ENCODE data around the gene GRIK4. TPM values are rescaled to one million over a fixed set of nuclear protein-coding genes. Genes with fewer than 3 reads are reported as not detected.

The GRIK4 gene
- total RNA-seq, 2 experiments from 2014 or later, result 0.06 TPM; not detected in 1

DNA sequence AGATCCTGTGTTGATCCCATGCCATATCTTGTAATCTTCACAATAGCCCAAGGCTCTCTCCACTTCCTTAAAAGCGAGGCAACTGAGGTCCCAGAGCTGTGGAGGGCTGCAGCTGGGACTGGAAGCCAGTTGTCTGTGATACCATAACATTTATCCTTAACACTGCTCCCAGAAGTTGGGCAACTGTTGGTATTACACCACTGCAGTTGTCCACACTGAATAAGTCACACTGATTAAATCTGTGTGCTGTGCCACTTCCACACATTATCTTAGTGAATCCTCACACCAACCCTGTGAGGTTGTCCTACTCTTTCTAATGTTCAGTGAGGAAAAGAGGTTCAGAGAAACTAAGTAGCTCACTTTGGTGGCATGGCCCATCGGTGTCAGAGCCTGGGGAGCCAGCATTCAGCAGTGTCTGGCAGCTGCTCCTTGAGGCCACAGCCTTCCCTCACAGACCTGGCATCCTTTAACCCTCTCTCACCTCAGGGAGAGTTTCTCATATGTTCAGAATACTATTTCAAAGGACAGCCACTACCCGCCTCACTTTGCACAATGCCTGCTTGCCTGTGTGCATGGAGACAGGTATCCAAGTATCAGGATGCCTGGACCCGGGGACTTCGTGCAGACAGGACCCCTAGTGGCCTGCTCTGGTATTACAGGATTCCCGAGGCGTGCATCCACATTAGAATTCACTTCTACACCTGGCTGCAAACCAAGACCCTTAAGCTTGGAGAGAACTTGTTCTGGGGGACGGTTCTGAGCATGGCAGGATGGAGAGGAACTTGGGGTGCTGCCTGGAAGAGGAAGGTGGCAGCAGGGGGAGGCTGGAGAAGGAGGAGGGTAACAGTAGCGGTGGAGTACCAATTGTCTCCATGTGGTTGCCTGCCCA is 290.5 kb downstream of the GRIK4 start:
- ChIA-PET CTCF (ENCODE audit: unreplicated experiment) (interaction anchor here (0.5 to 1.3 kb wide), 4 partner anchors 87 to 406 kb away, joined by 3 to 10 read pairs (median 4); no protein-coding TSS in a partner anchor), POLR2A (interaction anchor here (0.5 kb wide), 2 partner anchors 130 to 296 kb away, joined by 3 read pairs; no protein-coding TSS in a partner anchor)
- H3K79me2 ChIP-seq (ENCODE audit: insufficient read depth, low read depth, low read length), result no peaks in the 10 kb centered on the region
- no peaks in the 10 kb centered on the region for H3K9me2 ChIP-seq (ENCODE audit: insufficient read depth, low read length)
- no peak overlapping the region for H3K4me3 ChIP-seq (ENCODE audit: low read depth, low read length, poor library complexity, severe bottlenecking)
- peak; percentile 72 for DNase-seq (ENCODE audit: low spot score)
- H3K27ac ChIP-seq (ENCODE audit: low read depth, low read length, poor library complexity, severe bottlenecking), result no peak overlapping the region
- TF ChIP-seq, protein P1, sequence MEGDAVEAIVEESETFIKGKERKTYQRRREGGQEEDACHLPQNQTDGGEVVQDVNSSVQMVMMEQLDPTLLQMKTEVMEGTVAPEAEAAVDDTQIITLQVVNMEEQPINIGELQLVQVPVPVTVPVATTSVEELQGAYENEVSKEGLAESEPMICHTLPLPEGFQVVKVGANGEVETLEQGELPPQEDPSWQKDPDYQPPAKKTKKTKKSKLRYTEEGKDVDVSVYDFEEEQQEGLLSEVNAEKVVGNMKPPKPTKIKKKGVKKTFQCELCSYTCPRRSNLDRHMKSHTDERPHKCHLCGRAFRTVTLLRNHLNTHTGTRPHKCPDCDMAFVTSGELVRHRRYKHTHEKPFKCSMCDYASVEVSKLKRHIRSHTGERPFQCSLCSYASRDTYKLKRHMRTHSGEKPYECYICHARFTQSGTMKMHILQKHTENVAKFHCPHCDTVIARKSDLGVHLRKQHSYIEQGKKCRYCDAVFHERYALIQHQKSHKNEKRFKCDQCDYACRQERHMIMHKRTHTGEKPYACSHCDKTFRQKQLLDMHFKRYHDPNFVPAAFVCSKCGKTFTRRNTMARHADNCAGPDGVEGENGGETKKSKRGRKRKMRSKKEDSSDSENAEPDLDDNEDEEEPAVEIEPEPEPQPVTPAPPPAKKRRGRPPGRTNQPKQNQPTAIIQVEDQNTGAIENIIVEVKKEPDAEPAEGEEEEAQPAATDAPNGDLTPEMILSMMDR (conservative IDR thresholded peaks at IDR 0.05; ENCODE audit: low read length), result peak; percentile 95
- TF ChIP-seq EZH2phosphoT487 (IDR thresholded peaks at IDR 0.05; ENCODE audit: borderline replicate concordance, low read depth, low read length), result no peak
- H3K36me3 ChIP-seq (ENCODE audit: insufficient read depth, low read length), result no peaks in the 10 kb centered on the region
- no peak overlapping the region for H2AFZ ChIP-seq (ENCODE audit: low read length)
- H4K20me1 ChIP-seq (ENCODE audit: insufficient read depth, low read length), result no peaks in the 10 kb centered on the region
- H3K9me3 ChIP-seq (ENCODE audit: low read length), result no peaks in the 10 kb centered on the region
- intact Hi-C loops (cut with micrococcal nuclease; ENCODE audit: unreplicated experiment), result loop anchor here (1.0 to 10.0 kb wide), 4 partner anchors 103 to 291 kb away; partner anchors contain the start of gene GRIK4
- peaks cover 7% of the 10 kb centered on the region for H3K4me1 ChIP-seq (ENCODE audit: insufficient read depth, low read length, poor library complexity, severe bottlenecking)
- BruUV-seq (replicated peaks), result no TSS peak
- no peak overlapping the region for H3K4me2 ChIP-seq (ENCODE audit: low read length)

DNA sequence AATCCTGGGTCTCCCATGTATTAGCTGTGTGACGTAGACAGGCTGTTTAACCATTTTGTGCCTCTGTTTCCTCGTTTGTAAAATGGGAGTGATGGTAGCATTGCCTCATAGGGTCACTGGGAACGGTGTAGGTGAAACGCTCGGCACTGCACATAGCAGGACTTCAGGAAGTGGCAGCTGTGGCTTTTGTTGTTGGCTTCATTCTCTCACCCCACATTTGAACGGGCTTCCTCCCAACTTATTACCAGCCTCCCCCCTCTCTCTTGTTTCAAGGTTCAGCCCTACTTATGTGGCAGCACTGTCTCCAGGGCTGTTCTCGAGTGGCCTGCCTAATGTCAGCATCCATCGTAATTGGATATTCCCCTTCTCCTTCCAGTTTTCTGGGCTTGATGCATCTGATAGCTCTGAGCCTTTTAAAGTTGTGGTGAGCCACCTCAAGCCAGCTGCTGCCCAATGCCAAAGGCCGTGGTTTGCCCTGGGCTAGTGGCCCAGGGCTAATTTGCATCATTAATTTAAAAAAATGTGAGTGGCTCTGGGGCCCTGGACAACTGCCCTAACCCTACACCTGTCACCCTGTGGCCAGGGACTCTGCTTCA is 294.5 kb downstream of the GRIK4 start:
- H3K36me3 ChIP-seq (ENCODE audit: insufficient read depth, low read length), result no peaks in the 10 kb centered on the region
- no peak overlapping the region for H3K27ac ChIP-seq (ENCODE audit: low read depth, low read length, poor library complexity, severe bottlenecking)
- no peaks in the 10 kb centered on the region for H4K20me1 ChIP-seq (ENCODE audit: insufficient read depth, low read length)
- no peak overlapping the region for H3K4me3 ChIP-seq (ENCODE audit: low read depth, low read length, poor library complexity, severe bottlenecking)
- TF ChIP-seq EZH2phosphoT487 (IDR thresholded peaks at IDR 0.05; ENCODE audit: borderline replicate concordance, low read depth, low read length), result no peak
- TF ChIP-seq, protein P1 (conservative IDR thresholded peaks at IDR 0.05; ENCODE audit: low read length), result no peak
- no peaks in the 10 kb centered on the region for H3K9me3 ChIP-seq (ENCODE audit: low read length)
- BruUV-seq (replicated peaks), result no TSS peak
- peak; percentile 38 for DNase-seq (ENCODE audit: low spot score)
- peaks cover 7% of the 10 kb centered on the region for H3K4me1 ChIP-seq (ENCODE audit: insufficient read depth, low read length, poor library complexity, severe bottlenecking)
- ChIA-PET CTCF (ENCODE audit: unreplicated experiment) (no interaction called here), POLR2A (interaction anchor here (0.6 kb wide), 2 partner anchors 208 to 1150 kb away, joined by 3 read pairs; no protein-coding TSS in a partner anchor)
- intact Hi-C loops (cut with micrococcal nuclease; ENCODE audit: unreplicated experiment), result loop anchor here (10.0 kb wide), 1 partner anchor 119 kb away; no protein-coding TSS in a partner anchor
- no peaks in the 10 kb centered on the region for H3K79me2 ChIP-seq (ENCODE audit: insufficient read depth, low read depth, low read length)
- no peak overlapping the region for H3K4me2 ChIP-seq (ENCODE audit: low read length)
- H3K9me2 ChIP-seq (ENCODE audit: insufficient read depth, low read length), result no peaks in the 10 kb centered on the region
- no peak overlapping the region; the same call in 1 of the 2 replicates for H2AFZ ChIP-seq (ENCODE audit: low read length)

Measured in OCI-LY7 (cell line).